ENCODE data around the gene ANXA4.

GRCh38 chr2:69704446-69704845 is 37.5 kb upstream of the ANXA4 start:
- TF ChIP-seq CTCF (IDR thresholded peaks at IDR 0.05; ENCODE audit: low read length) (no peak), EZH2 (IDR thresholded peaks at IDR 0.05; ENCODE audit: borderline replicate concordance, low read length) (no peak)

Measured in OCI-LY1 (cell line).